H1 (cell line): ENCODE data around the gene ERI3. TPM values are rescaled to one million over a fixed set of nuclear protein-coding genes. Genes with fewer than 3 reads are reported as not detected.

Source experiments
- POLR2A ChIP-seq, 2 experiments: IDR thresholded peaks; 1 replicate in 1 of 2; 2 replicates in 1 of 2; pipeline ENCODE4 v1.6.1; 2011; ENCODE audit warnings: low read depth in 2 of 2, low read length in 2 of 2, mild to moderate bottlenecking in 2 of 2; ENCODE audit errors: control extremely low read depth in 1 of 2
- polyA plus RNA-seq, 7 experiments: library from polyadenylated mRNA; depleted of rRNA in 3 of 7; stranded (reverse) in 5 of 7; unstranded in 2 of 7; fragments of >200 nt in 5 of 7; fragments of 200-250 nt in 2 of 7; gene quantifications; 1 replicate in 5 of 7; 2 replicates in 1 of 7; 4 replicates in 1 of 7; pipeline versions ENCODE4 v1.2.1 to v1.2.3, GENCODE V29; 2011 to 2013; ENCODE audit warnings: missing spikeins in 2 of 7, mixed read lengths in 2 of 7
- total RNA-seq: library from RNA; stranded (reverse); fragmentation: NEBNext Ultra II Directional; extraction: Animal tissue kit (Norgen Biotek cat#: 25700); gene quantifications from 2 replicates; pipeline ENCODE4 v1.2.1, GENCODE V29; 2021

ERI3 gene
- total and polyA plus RNA-seq, 2 of the 8 experiments (the other 6 are each of a cell fraction or from before 2014, with no cell fraction given): 81.1 to 199 TPM

DNA sequence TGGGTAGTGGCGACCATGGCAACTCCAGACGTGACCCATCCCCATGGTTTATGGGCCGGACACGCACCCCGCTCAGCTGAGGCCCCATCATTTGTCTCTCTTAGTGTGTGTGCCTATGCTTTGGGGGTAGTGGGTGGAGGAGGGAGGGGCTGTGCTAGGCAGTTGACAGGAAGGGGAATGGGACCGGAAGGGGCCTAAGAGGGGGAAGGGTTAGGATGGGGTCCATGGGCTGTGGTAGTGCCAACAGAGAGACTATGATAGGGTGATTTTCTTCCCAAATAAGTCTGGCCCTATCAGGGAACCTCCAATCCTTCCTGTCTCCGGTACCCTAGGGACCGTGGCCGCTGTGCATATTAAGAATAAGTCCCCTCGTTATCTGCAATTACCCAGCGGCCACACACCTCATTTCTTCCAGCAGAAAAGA, 131.9 kb downstream of the ERI3 start (continued):
- no peak for TF ChIP-seq POLR2A (IDR thresholded peaks at IDR 0.05; ENCODE audit: control extremely low read depth in 1 of 2, low read depth in 2 of 2, low read length in 2 of 2)
